Activated CD4-positive, alpha-beta T cell treated with anti-CD3 and anti-CD28 coated beads, Interleukin-10, Interleukin-2, amounts not matched to agents 100 ng/mL and 50 ng/mL, durations not matched to agents 16 hours and 8 hours (primary cell): ENCODE measurements around the gene RERE.
A peak's percentile ranks its signal among the peaks of the same experiment; 100 is the strongest.

ENCODE experiments used
- DNase-seq: peaks from one replicate; pipeline ENCODE4 v3.0.0-alpha.2; 2020

Gene RERE

GRCh38 chr1:8337776-8338525 lies 479.5 kb downstream of the RERE start:
- no peak for DNase-seq

- DNase-seq: no peak
Observed at GRCh38 chr1:8335246-8335645, 482.2 kb downstream of the RERE start.

GRCh38 chr1:8334106-8334851 lies 483.2 kb downstream of the RERE start:
- DNase-seq: no peak

GRCh38 chr1:8333246-8333987 lies 484.0 kb downstream of the RERE start:
- no peak for DNase-seq

- no peak for DNase-seq
Observed at GRCh38 chr1:8332806-8333205, 484.6 kb downstream of the RERE start.

GRCh38 chr1:8330271-8331125 lies 486.9 kb downstream of the RERE start:
- no peak for DNase-seq

- DNase-seq: no peak
Observed at GRCh38 chr1:8329858-8330257, 487.6 kb downstream of the RERE start.

- no peak for DNase-seq
Observed at GRCh38 chr1:8329439-8329838, 488.0 kb downstream of the RERE start.

GRCh38 chr1:8328271-8328670 lies 489.2 kb downstream of the RERE start:
- no peak for DNase-seq

GRCh38 chr1:8326265-8326664 lies 491.2 kb downstream of the RERE start:
- DNase-seq: no peak

GRCh38 chr1:8325771-8326170 lies 491.7 kb downstream of the RERE start:
- no peak for DNase-seq

GRCh38 chr1:8324176-8324810 lies 493.1 kb downstream of the RERE start:
- DNase-seq: no peak

- no peak for DNase-seq
Observed at GRCh38 chr1:8323706-8324105, 493.7 kb downstream of the RERE start.

GRCh38 chr1:8321612-8322011 lies 495.8 kb downstream of the RERE start:
- DNase-seq: no peak

- DNase-seq: no peak
Observed at GRCh38 chr1:8318436-8318835, 499.0 kb downstream of the RERE start.

GRCh38 chr1:8317647-8318381 lies 499.6 kb downstream of the RERE start, which contains the start of gene SLC45A1:
SLC45A1 (plus strand) TSS chr1:8318114; CDS start chr1:8324330, 6,216 bp downstream.
- peak; percentile 76 for DNase-seq

GRCh38 chr1:8315573-8316475 lies 501.6 kb downstream of the RERE start:
- DNase-seq: no peak

- DNase-seq: peak; percentile 50
Observed at GRCh38 chr1:8314346-8315280, 502.8 kb downstream of the RERE start.

- no peak for DNase-seq
Observed at GRCh38 chr1:8313231-8313630, 504.2 kb downstream of the RERE start.
